Left lung (tissue), 10 donors: ENCODE data around the gene AMIGO3. TPM values are rescaled to one million over a fixed set of nuclear protein-coding genes. Genes with fewer than 3 reads are reported as not detected.
"Not testable (repeated sequence)": the region's sequence is repeated elsewhere in the genome, so short reads cannot be mapped to it uniquely, and the experiment has no call there.

ENCODE experiments used
- ATAC-seq: fragments of 200-7000 bp; cut with Tn5 transposase; one replicate; pipeline ENCODE4 v1.9.1; 2020; ENCODE audit warnings: moderate library complexity
- DNase-seq, 4 donors: peaks; one replicate each; pipeline ENCODE4 v3.0.0-alpha.2; 2013 to 2020
- H3K27ac ChIP-seq, 2 donors: fragments of 200-600 bp; sonication (generic) in 1 of 2; one replicate each; pipeline versions ENCODE4 v1.5.0 to v1.8.0; 2020 to 2021
- H3K27me3 ChIP-seq, 2 donors: fragments of 200-600 bp; sonication (generic) in 1 of 2; one replicate each; pipeline versions ENCODE4 v1.5.0 to v1.8.0; 2020 to 2021
- H3K36me3 ChIP-seq, 2 donors: fragments of 200-600 bp; sonication (generic) in 1 of 2; one replicate each; pipeline versions ENCODE4 v1.5.0 to v1.8.0; 2020 to 2021
- H3K4me1 ChIP-seq, 2 donors: fragments of 200-600 bp; one replicate each; pipeline ENCODE4 v1.8.0; 2021
- H3K4me3 ChIP-seq, 2 donors: fragments of 200-600 bp; sonication (generic) in 1 of 2; one replicate each; pipeline versions ENCODE4 v1.5.0 to v1.8.0; 2020 to 2021; ENCODE audit warnings: mild to moderate bottlenecking in 1 of 2
- H3K9me3 ChIP-seq, 2 donors: fragments of 200-600 bp; sonication (generic) in 1 of 2; one replicate each; pipeline versions ENCODE4 v1.5.0 to v1.8.0; 2020 to 2021
- CTCF ChIP-seq, 2 donors: fragments of 200-600 bp; sonication (generic) in 1 of 2; IDR thresholded peaks; one replicate each; pipeline versions ENCODE4 v1.5.0 to v1.8.0; 2021; ENCODE audit warnings: antibody characterized with exemption in 2 of 2
- intact Hi-C, 2 donors: fragments of 100-400 bp; cut with DNase I; formaldehyde crosslinking; loops; one replicate each; pipeline versions ENCODE4 v1.11.2 to v1.14.2; 2022
- polyA plus RNA-seq, 6 donors: library from polyadenylated mRNA; unstranded; fragments of 120-200 nt; gene quantifications; one replicate each; pipeline ENCODE4 v1.2.1, GENCODE V29; 2013; ENCODE audit not compliant: insufficient read length in 6 of 6
- total RNA-seq, 2 donors: library from RNA; stranded (reverse); fragmentation: NEBNext Ultra II Directional; extraction: Animal tissue kit (Norgen Biotek cat#: 25700); gene quantifications; one replicate each; pipeline ENCODE4 v1.2.1, GENCODE V29; 2021
- donor health status: DM: no; HTN: yes; CAD: no.
- donor health status: DM: no; HTN: no; CAD: no.

The AMIGO3 gene
- total and polyA plus RNA-seq, 8 donors, result 0.47 to 2.4 (median 1.8) TPM; not detected in 1

GRCh38 chr3:49689908-49690624, 29.4 kb downstream of the AMIGO3 start:
- H3K27ac ChIP-seq, result peak overlapping the region; percentile 55 to 82
- ATAC-seq, intact Hi-C loops, H3K9me3 ChIP-seq, H3K36me3 ChIP-seq, DNase-seq: not testable (repeated sequence)
- H3K27me3 ChIP-seq, result peaks cover 0 to 23% of the 10 kb centered on the region in 2 donors
- H3K4me1 ChIP-seq, result peaks cover 9 to 44% of the 10 kb centered on the region in 2 donors
- H3K4me3 ChIP-seq, result peak overlapping the region; percentile 98 to 99

DNA sequence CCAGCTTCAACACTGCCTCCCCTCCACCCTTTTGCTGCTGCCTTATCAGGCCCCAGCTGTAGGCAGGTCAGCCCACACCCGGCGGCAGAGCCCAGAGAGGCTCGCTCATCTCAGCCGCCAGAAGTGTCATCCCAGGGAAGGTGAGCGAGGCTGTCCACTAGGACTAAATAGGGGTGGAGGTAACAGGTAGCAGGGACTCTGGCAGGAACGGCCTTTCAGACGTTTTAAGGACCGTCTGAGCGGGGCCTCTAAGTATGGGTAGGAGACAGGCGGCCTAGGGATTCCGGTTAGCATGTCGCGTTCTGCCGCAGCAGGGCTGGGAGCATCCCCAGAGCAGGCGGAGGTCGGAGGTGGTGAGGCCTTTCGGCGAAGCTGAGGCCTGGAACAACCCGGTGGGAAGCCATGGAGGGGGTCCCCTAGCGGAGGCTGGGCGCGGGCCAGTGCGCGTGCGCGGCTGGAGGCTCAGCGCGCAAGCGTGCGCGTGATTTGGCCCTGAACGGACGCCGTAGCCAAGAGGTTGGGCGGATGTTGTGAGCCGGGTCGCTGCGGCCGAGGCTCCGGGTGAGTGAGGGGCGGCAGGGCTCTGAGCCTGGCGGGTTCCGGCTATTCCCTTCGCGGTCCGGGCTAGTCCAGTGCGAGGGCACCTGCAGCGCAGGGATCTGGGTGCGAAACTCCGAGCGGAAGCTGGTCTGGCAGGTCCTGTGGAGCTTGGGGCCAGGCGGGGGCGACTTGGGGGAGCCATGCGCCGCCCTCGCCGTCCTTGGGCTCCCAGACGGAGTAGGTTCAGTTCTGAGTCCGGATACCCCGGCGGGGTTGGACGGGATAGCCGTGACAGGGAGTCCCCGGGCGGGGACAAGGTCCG, 30.2 kb downstream of the AMIGO3 start, which contains the start of the genes MST1 and RNF123:
MST1 (minus strand) TSS at position 429 of the 862 bp plus-strand sequence. CDS start 783 bp downstream, outside the sequence.
RNF123 (plus strand) TSS at position 512 of the 862 bp plus-strand sequence. CDS start 1,609 bp downstream, outside the sequence.
- DNase-seq (peak; percentile 87 to 97 (median 95)), ATAC-seq (peak; percentile 74)
- no peaks in the 10 kb centered on the region for H3K9me3 ChIP-seq
- peaks cover 0 to 10% of the 10 kb centered on the region in 2 donors for H3K36me3 ChIP-seq
- peaks cover 0 to 23% of the 10 kb centered on the region in 2 donors for H3K27me3 ChIP-seq
- intact Hi-C loops, result no loop called here
- TF ChIP-seq CTCF (IDR thresholded peaks at IDR 0.05), result no peak
- peaks cover 9 to 44% of the 10 kb centered on the region in 2 donors for H3K4me1 ChIP-seq
- peak within 1 kb of the TSS; percentile 55 to 82 for H3K27ac ChIP-seq
- peak within 1 kb of the TSS; percentile 98 to 99 for H3K4me3 ChIP-seq

GRCh38 chr3:49688338-49689045, 31.0 kb downstream of the AMIGO3 start:
- H3K27me3 ChIP-seq, result peaks cover 0 to 23% of the 10 kb centered on the region in 2 donors
- ATAC-seq, H3K9me3 ChIP-seq, DNase-seq, intact Hi-C loops: not testable (repeated sequence)
- peaks cover 9 to 44% of the 10 kb centered on the region in 2 donors for H3K4me1 ChIP-seq
- peak overlapping the region; percentile 55 to 82 for H3K27ac ChIP-seq
- peak overlapping the region; percentile 98 to 99 for H3K4me3 ChIP-seq
- H3K36me3 ChIP-seq, result peaks cover 0 to 17% of the 10 kb centered on the region in 2 donors

DNA sequence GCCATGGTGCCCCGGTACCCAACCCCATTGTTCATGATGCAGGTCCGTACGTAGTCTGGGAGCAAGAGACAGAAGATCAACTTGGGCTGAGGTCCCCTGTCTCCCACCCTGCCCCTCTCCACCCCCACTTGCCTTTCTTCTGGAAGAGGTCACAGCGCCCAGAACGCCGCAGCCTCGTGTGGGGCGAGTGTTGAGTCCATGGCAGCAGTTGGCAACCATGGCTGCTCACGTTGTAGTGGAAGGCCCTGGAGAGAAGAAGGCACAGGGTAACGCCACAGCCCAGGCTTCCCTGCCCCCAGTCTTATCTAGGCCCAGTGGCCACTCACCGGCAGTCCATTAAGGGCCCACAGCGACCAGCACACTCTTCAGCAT, 32.1 kb downstream of the AMIGO3 start:
- intact Hi-C loops, H3K4me3 ChIP-seq, DNase-seq, H3K9me3 ChIP-seq, H3K27ac ChIP-seq, ATAC-seq: not testable (repeated sequence)
- H3K36me3 ChIP-seq, result peaks cover 0 to 28% of the 10 kb centered on the region in 2 donors
- H3K27me3 ChIP-seq, result peaks cover 0 to 23% of the 10 kb centered on the region in 2 donors
- peaks cover 9 to 44% of the 10 kb centered on the region in 2 donors for H3K4me1 ChIP-seq

DNA sequence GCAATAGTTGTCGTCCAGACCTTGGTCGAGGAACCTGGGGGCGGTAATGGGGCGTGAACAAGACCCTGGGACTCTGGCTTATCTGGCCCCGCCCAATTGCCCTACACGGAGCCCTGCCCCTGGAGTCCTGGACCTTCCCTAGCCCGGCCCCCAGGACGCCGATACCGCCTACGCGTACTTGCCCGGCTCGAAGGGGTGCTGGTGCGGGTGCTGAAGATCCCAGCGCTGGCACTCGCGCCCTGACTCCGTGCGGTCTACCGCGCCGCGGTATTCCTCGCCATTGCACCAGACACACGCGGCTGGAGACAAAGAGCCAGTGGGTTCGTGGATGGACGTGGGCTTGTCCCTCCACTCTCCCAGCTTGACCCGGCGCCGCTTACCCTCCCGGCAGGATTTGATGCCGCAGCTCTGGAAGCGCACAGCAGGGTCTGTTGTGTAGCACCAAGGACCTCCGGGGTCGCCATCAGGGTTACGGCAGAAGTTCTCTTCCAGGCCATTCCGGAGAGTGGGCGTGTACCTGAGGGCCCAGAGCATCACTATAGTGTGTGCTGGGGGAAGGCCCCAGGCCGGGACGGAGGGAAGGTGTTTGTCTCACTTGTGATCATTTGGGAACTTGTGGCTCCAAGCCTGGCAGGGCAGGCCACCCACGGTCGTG, 32.6 kb downstream of the AMIGO3 start:
- H3K9me3 ChIP-seq, intact Hi-C loops, H3K27ac ChIP-seq: not testable (repeated sequence)
- peaks cover 0 to 33% of the 10 kb centered on the region in 2 donors for H3K36me3 ChIP-seq
- DNase-seq (peak; percentile 27 to 89 (median 70)), ATAC-seq (peak; percentile 81)
- H3K4me3 ChIP-seq, result peak overlapping the region; percentile 35 to 36
- H3K4me1 ChIP-seq, result peaks cover 9 to 40% of the 10 kb centered on the region in 2 donors
- peaks cover 0 to 23% of the 10 kb centered on the region in 2 donors for H3K27me3 ChIP-seq

DNA sequence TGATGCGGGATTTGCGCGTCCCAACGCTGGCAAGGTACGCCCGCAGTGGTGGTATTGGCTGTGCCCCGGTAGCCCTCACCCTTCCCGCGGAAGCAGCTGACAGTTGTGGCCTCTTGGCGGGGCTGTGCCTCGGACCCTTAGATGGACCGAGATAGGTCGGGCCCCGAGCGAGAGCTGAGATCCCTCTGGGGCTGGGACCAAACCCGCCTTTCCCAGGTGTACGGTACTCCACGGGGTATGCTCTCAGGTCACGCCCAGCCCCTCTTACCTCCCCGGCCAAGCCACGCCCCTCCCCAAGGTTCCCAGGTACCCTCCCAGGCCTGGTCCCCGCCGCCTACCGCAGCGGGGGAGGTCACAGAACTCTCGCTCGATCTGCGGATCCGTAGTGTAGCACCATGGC, 33.1 kb downstream of the AMIGO3 start:
- H3K9me3 ChIP-seq, intact Hi-C loops, H3K27ac ChIP-seq: not testable (repeated sequence)
- peak; percentile 81 for ATAC-seq
- H3K36me3 ChIP-seq, result peaks cover 0 to 38% of the 10 kb centered on the region in 2 donors
- DNase-seq, result peak in 3 of 4 donors; percentile 33 to 92 (median 68)
- H3K27me3 ChIP-seq, result peaks cover 0 to 23% of the 10 kb centered on the region in 2 donors
- H3K4me3 ChIP-seq, result peak overlapping the region; percentile 35 to 36
- H3K4me1 ChIP-seq, result peaks cover 9 to 34% of the 10 kb centered on the region in 2 donors

GRCh38 chr3:49685846-49686245, 33.6 kb downstream of the AMIGO3 start:
- ATAC-seq (peak; percentile 1), DNase-seq (peak in 1 of 4 donors; percentile 70)
- peaks cover 0 to 43% of the 10 kb centered on the region in 2 donors for H3K36me3 ChIP-seq
- H3K9me3 ChIP-seq, intact Hi-C loops, H3K27ac ChIP-seq: not testable (repeated sequence)
- peak overlapping the region in 1 of 2 donors; percentile 36 for H3K4me3 ChIP-seq
- peaks cover 7 to 29% of the 10 kb centered on the region in 2 donors for H3K4me1 ChIP-seq
- H3K27me3 ChIP-seq, result peaks cover 0 to 23% of the 10 kb centered on the region in 2 donors

DNA sequence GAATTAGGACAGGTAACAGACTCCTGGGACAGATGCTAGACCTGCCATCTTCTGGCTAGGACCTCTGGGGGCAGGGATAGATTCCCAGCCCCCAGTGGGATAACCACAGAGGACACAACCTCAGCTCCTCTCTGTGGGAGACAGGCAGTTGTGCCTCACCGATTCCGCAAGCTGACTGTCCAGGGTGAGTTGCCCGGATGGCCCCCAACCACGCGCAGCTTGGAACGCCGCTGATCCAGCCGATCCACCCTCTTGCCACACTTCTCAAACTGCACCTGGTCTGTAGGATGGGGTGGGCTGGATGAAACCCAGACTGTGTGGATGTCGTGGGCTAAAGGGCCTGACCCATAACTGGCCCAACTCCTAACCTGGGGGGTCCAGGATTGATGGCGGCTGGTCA, 34.4 kb downstream of the AMIGO3 start:
- H3K9me3 ChIP-seq, H3K4me3 ChIP-seq, H3K27ac ChIP-seq, ATAC-seq, intact Hi-C loops: not testable (repeated sequence)
- H3K27me3 ChIP-seq, result peaks cover 0 to 23% of the 10 kb centered on the region in 2 donors
- peaks cover 0 to 51% of the 10 kb centered on the region in 2 donors for H3K36me3 ChIP-seq
- peaks cover under 1 to 22% of the 10 kb centered on the region in 2 donors for H3K4me1 ChIP-seq
- DNase-seq, result peak in 1 of 4 donors; percentile 54

DNA sequence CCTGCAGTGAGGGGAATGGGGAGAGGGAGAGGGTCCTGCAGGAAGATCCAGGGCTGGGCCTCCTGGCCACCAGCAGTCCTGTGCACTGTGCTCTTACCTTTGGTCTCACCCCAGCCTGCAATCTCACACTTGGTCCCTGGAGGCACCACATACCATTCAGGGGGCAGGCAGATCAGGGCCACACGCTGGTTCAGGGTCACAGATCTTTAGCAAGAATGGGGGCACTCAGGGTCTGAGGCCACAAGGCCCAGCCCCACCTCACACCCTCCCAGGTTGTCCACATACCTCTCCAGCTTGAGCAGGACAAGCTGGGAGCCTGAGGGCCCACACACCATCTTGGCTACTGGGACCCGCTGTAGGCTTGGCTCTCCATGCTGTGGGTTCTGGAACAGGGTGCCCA, 35.0 kb downstream of the AMIGO3 start:
- intact Hi-C loops, H3K4me3 ChIP-seq, H3K27ac ChIP-seq, ATAC-seq, H3K9me3 ChIP-seq: not testable (repeated sequence)
- H3K27me3 ChIP-seq, result peaks cover 0 to 23% of the 10 kb centered on the region in 2 donors
- peaks cover 0 to 57% of the 10 kb centered on the region in 2 donors for H3K36me3 ChIP-seq
- H3K4me1 ChIP-seq, result peaks cover 0 to 18% of the 10 kb centered on the region in 2 donors
- DNase-seq, result peak in 1 of 4 donors; percentile 19
